OCI-LY3 (cell line): ENCODE data around the gene GJA10.

ENCODE experiments used
- H2AFZ ChIP-seq: fragments of 200-600, 300-600 bp; shearing (Covaris generic); 2 replicates; pipeline ENCODE4 v1.6.0; 2014; ENCODE audit warnings: antibody characterized with exemption, low read depth, low read length
- H3K27ac ChIP-seq: fragments of 200-600, 300-600 bp; sonication (generic); 2 replicates; pipeline ENCODE4 v1.5.1; 2014; ENCODE audit warnings: mild to moderate bottlenecking, low read length, moderate library complexity, mixed read lengths
- H3K27me3 ChIP-seq: fragments of 200-600, 300-600 bp; sonication (generic); 2 replicates; pipeline ENCODE4 v1.6.1; 2014; ENCODE audit warnings: low read depth, low read length, mixed read lengths
- H3K36me3 ChIP-seq: fragments of 200-600, 300-600 bp; sonication (generic); replicated peaks from 2 replicates; pipeline ENCODE3; 2014; ENCODE audit warnings: low read depth, low read length, mixed read lengths
- H3K4me1 ChIP-seq: fragments of 300-600, 200-600 bp; sonication (generic); 2 replicates; pipeline ENCODE4 v1.6.1; 2014; ENCODE audit warnings: low read length, mixed read lengths
- H3K4me2 ChIP-seq: fragments of 200-600, 300-600 bp; sonication (generic); 2 replicates; pipeline ENCODE4 v1.6.1; 2014; ENCODE audit warnings: low read length, mixed read lengths
- H3K4me3 ChIP-seq: fragments of 300-600, 200-600 bp; sonication (generic); 2 replicates; pipeline ENCODE4 v1.5.1; 2014; ENCODE audit warnings: antibody characterized with exemption, mild to moderate bottlenecking, low read length, moderate library complexity
- H3K79me2 ChIP-seq: fragments of 300-600, 200-600 bp; shearing (Covaris generic); 2 replicates; pipeline ENCODE4 v1.6.1; 2014; ENCODE audit warnings: mild to moderate bottlenecking, low read length, mixed read lengths
- H3K9ac ChIP-seq: fragments of 300-600, 200-600 bp; shearing (Covaris generic); 2 replicates; pipeline ENCODE4 v1.6.0; 2014; ENCODE audit warnings: mild to moderate bottlenecking, low read length, moderate library complexity
- H3K9me3 ChIP-seq: fragments of 200-600, 300-600 bp; shearing (Covaris generic); 2 replicates; pipeline ENCODE4 v1.6.1; 2014; ENCODE audit warnings: low read length, mixed read lengths; ENCODE audit not compliant: insufficient read depth
- H4K20me1 ChIP-seq: fragments of 200-600, 300-600 bp; sonication (generic); 2 replicates; pipeline ENCODE4 v1.6.1; 2016; ENCODE audit warnings: low read length, mixed read lengths; ENCODE audit not compliant: insufficient read depth
- CTCF ChIP-seq: fragments of 200-600, 300-600 bp; sonication (generic); IDR thresholded peaks from 2 replicates; pipeline ENCODE4 v1.5.1; 2014; ENCODE audit warnings: antibody characterized with exemption, low read length, low read depth
- EZH2phosphoT487 ChIP-seq: fragments of 200-600 bp; shearing (Covaris generic); IDR thresholded peaks from 2 replicates; pipeline ENCODE4 v1.6.1; 2018; ENCODE audit warnings: antibody characterized with exemption, mixed run types, low read depth

The GJA10 gene

GRCh38 chr6:89921197-89921596 is 26.9 kb downstream of the GJA10 start:
- Histone ChIP-seq H3K27me3 (no peaks in the 10 kb centered on the region), H2AFZ (no peak overlapping the region)
- TF ChIP-seq CTCF, result no peak
- no peak for TF ChIP-seq EZH2phosphoT487

GRCh38 chr6:89921691-89922090 is 27.4 kb downstream of the GJA10 start:
- H3K9ac ChIP-seq, result no peak overlapping the region
- no peaks in the 10 kb centered on the region for H3K4me1 ChIP-seq
- no peak overlapping the region for H3K4me2 ChIP-seq
- no peaks in the 10 kb centered on the region for H4K20me1 ChIP-seq
- H3K4me3 ChIP-seq, result no peak overlapping the region
- no peaks in the 10 kb centered on the region for H3K27me3 ChIP-seq
- H3K27ac ChIP-seq, result no peak overlapping the region
- no peaks in the 10 kb centered on the region for H3K79me2 ChIP-seq
- TF ChIP-seq EZH2phosphoT487 (no peak), CTCF (no peak)
- H2AFZ ChIP-seq, result no peak overlapping the region
- no peaks in the 10 kb centered on the region for H3K36me3 ChIP-seq
- no peaks in the 10 kb centered on the region for H3K9me3 ChIP-seq

More at GRCh38 chr6:89921197-89921596, 26.9 kb downstream of the GJA10 start:
- Histone ChIP-seq H3K4me2 (no peak overlapping the region), H3K36me3 (no peaks in the 10 kb centered on the region), H3K9ac (no peak overlapping the region), H3K27ac (no peak overlapping the region), H4K20me1 (no peaks in the 10 kb centered on the region), H3K9me3 (no peaks in the 10 kb centered on the region), H3K79me2 (no peaks in the 10 kb centered on the region), H3K4me3 (no peak overlapping the region), H3K4me1 (no peaks in the 10 kb centered on the region)

GRCh38 chr6:89924231-89924630 is 30.0 kb downstream of the GJA10 start:
- H3K79me2 ChIP-seq, result no peaks in the 10 kb centered on the region
- H3K36me3 ChIP-seq, result no peaks in the 10 kb centered on the region
- no peak overlapping the region for H3K4me3 ChIP-seq
- H3K27me3 ChIP-seq, result no peaks in the 10 kb centered on the region
- no peak overlapping the region for H3K9ac ChIP-seq
- TF ChIP-seq CTCF, result no peak
- no peak for TF ChIP-seq EZH2phosphoT487
- no peak overlapping the region for H3K4me2 ChIP-seq
- no peaks in the 10 kb centered on the region for H4K20me1 ChIP-seq
- H3K4me1 ChIP-seq, result no peaks in the 10 kb centered on the region
- no peaks in the 10 kb centered on the region for H3K9me3 ChIP-seq
- no peak overlapping the region for H3K27ac ChIP-seq
- H2AFZ ChIP-seq, result no peak overlapping the region

- Histone ChIP-seq H3K4me3 (no peak overlapping the region), H3K4me1 (no peaks in the 10 kb centered on the region), H3K79me2 (no peaks in the 10 kb centered on the region), H2AFZ (no peak overlapping the region), H4K20me1 (no peaks in the 10 kb centered on the region), H3K27me3 (no peaks in the 10 kb centered on the region), H3K9ac (no peak overlapping the region), H3K36me3 (no peaks in the 10 kb centered on the region), H3K27ac (no peak overlapping the region), H3K9me3 (no peaks in the 10 kb centered on the region), H3K4me2 (no peak overlapping the region)
- no peak for TF ChIP-seq CTCF
- no peak for TF ChIP-seq EZH2phosphoT487
Measured at GRCh38 chr6:89925826-89926225, 31.6 kb downstream of the GJA10 start.
